ENCODE measurements around the gene ZNF730.
A peak's percentile ranks its signal among the peaks of the same experiment; 100 is the strongest.
"Not testable (repeated sequence)": the region's sequence is repeated elsewhere in the genome, so short reads cannot be mapped to it uniquely, and the experiment has no call there.

The ZNF730 gene

GRCh38 chr19:23116802-23117571, at the start of gene ZNF730:
Gene ZNF730, plus strand, starts transcription at chr19:23117025. Its CDS starts 149 bp downstream, at chr19:23117174.
- DNase-seq (ENCODE audit: low read depth): peak; percentile 16

- no peak for DNase-seq (ENCODE audit: low read depth)
Measured at GRCh38 chr19:23070353-23071146, 46.3 kb upstream of the ZNF730 start.

GRCh38 chr19:23071147-23071511, 45.7 kb upstream of the ZNF730 start:
- no peak for DNase-seq (ENCODE audit: low read depth)

- DNase-seq (ENCODE audit: low read depth): no peak
Measured at GRCh38 chr19:23075031-23075733, 41.6 kb upstream of the ZNF730 start.

- not testable (repeated sequence) for DNase-seq (ENCODE audit: low read depth)
Measured at GRCh38 chr19:23077776-23078175, 39.0 kb upstream of the ZNF730 start.

- no peak for DNase-seq (ENCODE audit: low read depth)
Measured at GRCh38 chr19:23093832-23094231, 23.0 kb upstream of the ZNF730 start.

- DNase-seq (ENCODE audit: low read depth): no peak
Measured at GRCh38 chr19:23095418-23095817, 21.4 kb upstream of the ZNF730 start.

- no peak for DNase-seq (ENCODE audit: low read depth)
Measured at GRCh38 chr19:23098286-23098685, 18.5 kb upstream of the ZNF730 start.

GRCh38 chr19:23098988-23099387, 17.8 kb upstream of the ZNF730 start:
- no peak for DNase-seq (ENCODE audit: low read depth)

GRCh38 chr19:23099966-23100365, 16.9 kb upstream of the ZNF730 start:
- DNase-seq (ENCODE audit: low read depth): no peak

GRCh38 chr19:23101241-23101640, 15.6 kb upstream of the ZNF730 start:
- DNase-seq (ENCODE audit: low read depth): no peak

GRCh38 chr19:23118400-23118799, 1.6 kb downstream of the ZNF730 start:
- no peak for DNase-seq (ENCODE audit: low read depth)

GRCh38 chr19:23134211-23134610, 17.4 kb downstream of the ZNF730 start:
- DNase-seq (ENCODE audit: low read depth): not testable (repeated sequence)

- no peak for DNase-seq (ENCODE audit: low read depth)
Measured at GRCh38 chr19:23145617-23146415, 29.0 kb downstream of the ZNF730 start.

GRCh38 chr19:23160766-23161165, 43.9 kb downstream of the ZNF730 start:
- DNase-seq (ENCODE audit: low read depth): no peak

- DNase-seq (ENCODE audit: low read depth): not testable (repeated sequence)
Measured at GRCh38 chr19:23168286-23168685, 51.5 kb downstream of the ZNF730 start.

- no peak for DNase-seq (ENCODE audit: low read depth)
Measured at GRCh38 chr19:23183251-23183650, 66.4 kb downstream of the ZNF730 start.

GRCh38 chr19:23190341-23190740, 73.5 kb downstream of the ZNF730 start:
- DNase-seq (ENCODE audit: low read depth): no peak
